C4-2B (cell line): ENCODE results near the gene CLEC4D.

Source experiments
- CTCF ChIP-seq: fragments of 450-650 bp; conservative IDR thresholded peaks from 2 replicates; pipeline ENCODE4 v1.5.1; 2017; ENCODE audit warnings: mild to moderate bottlenecking
- ZFX ChIP-seq: fragments of 450-650 bp; IDR thresholded peaks from 2 replicates; pipeline ENCODE4 v1.6.1; 2017

DNA sequence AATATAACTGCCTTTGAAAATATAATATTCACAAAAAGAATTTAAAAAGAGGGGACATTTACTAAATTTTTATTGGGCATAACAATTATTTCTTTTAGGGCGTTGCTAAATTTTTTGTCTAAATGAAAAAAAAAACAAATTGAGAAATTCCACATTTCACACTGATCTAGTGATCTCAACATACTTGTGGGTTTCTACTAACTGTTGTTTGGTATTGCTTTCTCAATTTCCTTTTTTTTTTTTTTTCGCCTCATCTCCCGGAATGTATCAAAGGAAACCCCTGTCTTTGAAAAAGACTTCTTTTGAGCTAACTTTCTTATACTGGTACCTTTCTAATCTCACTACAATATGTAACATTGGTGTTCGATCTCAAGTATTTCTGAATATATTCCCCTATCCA is at the start of gene CLEC4D:
- no peak for TF ChIP-seq CTCF
- TF ChIP-seq ZFX, result no peak
